Measurements from ENCODE around the gene MTHFR.

The MTHFR gene

DNA sequence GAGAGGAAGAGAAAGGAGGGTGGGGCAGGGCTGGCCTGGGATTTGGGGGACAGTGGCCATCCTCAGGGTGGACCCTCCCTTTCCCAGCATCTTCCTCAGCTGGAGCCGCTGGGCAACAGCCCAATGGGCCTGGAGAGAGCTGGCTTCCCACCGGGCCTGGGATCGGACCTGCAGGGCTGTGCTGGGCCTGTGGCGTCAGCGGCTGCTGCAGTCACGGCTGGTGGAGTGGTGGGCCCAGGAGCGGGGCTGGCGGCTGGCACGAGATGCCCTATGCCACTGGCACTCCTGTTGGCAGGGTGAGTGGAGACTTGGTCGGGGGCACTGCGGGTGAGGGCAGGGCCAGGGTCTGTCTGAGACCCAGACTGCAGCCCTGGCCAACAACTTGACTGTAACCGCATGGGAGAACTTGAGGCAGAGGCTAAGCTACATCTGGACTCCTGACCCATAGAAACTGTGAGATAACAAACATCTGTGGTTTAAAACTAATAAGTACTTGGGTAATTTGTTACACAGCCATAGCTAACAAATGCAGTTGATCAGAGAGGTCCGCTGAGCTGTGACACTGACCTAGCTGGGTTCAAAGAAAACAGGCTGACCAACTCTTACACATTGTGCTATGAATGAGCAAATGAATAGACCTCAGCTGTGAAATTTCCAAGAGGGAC, 25.9 kb downstream of the MTHFR start:
- no peak for DNase-seq

- DNase-seq, result no peak
Measured at GRCh38 chr1:11778844-11779623, 26.7 kb downstream of the MTHFR start.

- DNase-seq, result no peak
Measured at GRCh38 chr1:11778336-11778735, 27.4 kb downstream of the MTHFR start.

- no peak for DNase-seq
Measured at GRCh38 chr1:11777658-11778322, 28.0 kb downstream of the MTHFR start.

DNA sequence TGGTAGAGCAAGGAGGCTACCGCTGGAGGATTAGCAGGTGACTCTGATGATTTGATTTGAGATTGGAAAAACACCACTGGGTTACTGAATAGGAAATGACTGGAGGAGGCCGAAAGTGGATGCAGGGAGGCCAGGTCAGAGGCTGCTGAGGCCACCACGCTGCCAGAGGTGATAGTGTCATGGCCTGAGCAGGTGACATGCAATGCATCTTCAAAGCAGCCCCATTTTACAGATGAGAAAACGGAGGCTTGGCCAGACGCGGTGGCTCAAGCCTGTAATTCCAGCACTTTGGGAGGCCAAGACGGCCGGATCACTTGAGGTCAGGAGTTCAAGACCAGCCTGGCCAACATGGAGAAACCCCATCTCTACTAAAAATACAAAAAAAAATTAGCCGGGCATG, 31.0 kb downstream of the MTHFR start:
- DNase-seq, result no peak

GRCh38 chr1:11772458-11772857, 33.3 kb downstream of the MTHFR start:
- DNase-seq, result no peak

DNA sequence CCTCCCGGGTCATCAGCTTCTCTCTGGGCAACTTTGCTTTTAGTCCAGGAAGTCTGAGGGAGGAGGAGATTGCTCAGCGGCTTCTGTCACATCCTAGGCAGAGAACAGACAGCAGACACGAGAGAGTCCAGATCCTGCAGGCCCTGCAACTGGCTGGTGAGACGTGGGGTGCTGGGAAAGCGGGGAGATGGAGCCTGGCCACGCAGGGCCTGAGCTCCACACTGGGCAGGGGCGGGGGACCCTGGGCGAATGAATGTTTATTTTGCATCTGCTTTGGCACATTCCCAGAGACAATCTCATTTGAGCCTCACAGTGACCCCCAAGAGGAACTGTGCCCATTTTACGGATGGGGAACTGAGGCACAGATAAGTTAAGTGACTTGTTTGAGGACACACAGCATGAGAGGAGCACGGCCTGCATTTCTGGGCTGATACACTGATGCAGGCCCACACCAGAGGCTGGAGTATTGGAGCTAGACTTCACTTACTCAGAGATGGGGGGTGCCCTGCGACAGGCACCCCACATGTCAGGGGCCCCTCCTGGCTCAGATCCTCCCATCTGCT, 34.2 kb downstream of the MTHFR start:
- DNase-seq, result no peak

- no peak for DNase-seq
Measured at GRCh38 chr1:11770011-11770410, 35.8 kb downstream of the MTHFR start.

- DNase-seq, result no peak
Measured at GRCh38 chr1:11769274-11769673, 36.5 kb downstream of the MTHFR start.

DNA sequence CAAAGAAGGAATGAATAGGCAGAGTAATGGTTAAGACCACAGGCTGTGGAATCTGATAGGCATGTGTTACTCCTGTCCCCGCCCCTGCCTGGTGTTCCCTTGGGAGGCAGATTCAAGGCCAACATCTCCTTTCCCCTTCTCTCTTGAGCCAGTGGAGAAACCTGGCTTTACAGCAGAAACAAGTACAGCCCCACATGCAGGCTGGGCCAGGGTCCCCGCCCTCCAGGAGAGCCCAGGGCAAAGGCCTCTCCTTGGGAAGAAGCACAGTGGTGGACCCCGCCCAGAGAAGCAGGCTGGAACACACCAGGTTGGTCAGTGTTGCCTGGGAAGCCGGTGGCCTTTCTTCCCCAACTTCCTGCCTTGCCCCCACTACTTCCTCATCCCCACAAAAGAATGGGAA, 36.9 kb downstream of the MTHFR start:
- no peak for DNase-seq

- DNase-seq, result no peak
Measured at GRCh38 chr1:11767922-11768704, 37.7 kb downstream of the MTHFR start.

GRCh38 chr1:11766429-11766776, 39.4 kb downstream of the MTHFR start:
- no peak for DNase-seq

GRCh38 chr1:11765661-11766428, 39.9 kb downstream of the MTHFR start:
- no peak for DNase-seq

- no peak for DNase-seq
Measured at GRCh38 chr1:11764519-11764918, 41.2 kb downstream of the MTHFR start.

DNA sequence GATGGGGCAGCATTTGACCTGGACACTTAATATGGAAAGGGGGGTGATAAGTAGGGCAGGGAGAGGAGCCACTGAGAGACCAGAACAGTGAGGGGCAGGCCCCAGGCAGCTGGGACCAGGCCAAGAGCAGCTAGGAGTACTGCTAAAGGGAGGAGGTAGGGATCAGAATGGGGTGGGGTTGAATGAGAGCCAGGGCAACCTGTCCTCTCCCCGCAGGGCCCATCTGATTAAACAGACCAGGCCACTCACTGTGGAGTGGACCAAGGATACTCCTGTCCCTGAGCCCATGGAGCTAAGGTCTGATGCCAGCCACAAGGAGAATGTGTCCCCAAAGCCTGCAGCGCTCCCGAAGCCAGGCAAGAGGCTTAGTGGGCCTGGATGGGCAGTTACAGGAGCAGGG, 41.6 kb downstream of the MTHFR start:
- DNase-seq, result no peak

DNA sequence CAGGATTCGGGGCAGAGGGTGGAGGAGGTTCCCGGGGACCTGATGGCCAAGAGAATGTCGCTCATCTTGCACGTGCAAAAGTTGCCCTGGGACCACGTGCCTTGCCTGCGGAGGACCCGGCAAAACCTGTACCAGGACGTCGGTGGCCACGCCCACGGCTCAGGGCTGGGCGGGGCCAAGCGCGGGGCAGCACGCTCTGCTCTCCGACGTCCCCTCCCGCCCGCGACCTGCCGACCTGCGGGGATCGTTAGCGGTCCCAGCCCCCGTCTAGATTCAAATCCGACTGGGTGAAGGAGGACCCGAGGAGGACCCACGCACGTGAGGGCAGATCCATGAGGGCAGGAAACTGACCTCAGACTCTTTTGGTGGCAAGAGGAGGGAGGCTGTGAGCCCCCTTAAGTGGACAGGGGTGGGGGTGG, 43.8 kb downstream of the MTHFR start, which contains the start of gene C1orf167:
TSS of gene C1orf167 (plus strand) at position 206 of the 419 bp plus-strand sequence. CDS start 2,208 bp downstream, outside the sequence.
- no peak for DNase-seq

- DNase-seq, result no peak
Measured at GRCh38 chr1:11761285-11761684, 44.5 kb downstream of the MTHFR start.

GRCh38 chr1:11759791-11760190, 46.0 kb downstream of the MTHFR start:
- no peak for DNase-seq

DNA sequence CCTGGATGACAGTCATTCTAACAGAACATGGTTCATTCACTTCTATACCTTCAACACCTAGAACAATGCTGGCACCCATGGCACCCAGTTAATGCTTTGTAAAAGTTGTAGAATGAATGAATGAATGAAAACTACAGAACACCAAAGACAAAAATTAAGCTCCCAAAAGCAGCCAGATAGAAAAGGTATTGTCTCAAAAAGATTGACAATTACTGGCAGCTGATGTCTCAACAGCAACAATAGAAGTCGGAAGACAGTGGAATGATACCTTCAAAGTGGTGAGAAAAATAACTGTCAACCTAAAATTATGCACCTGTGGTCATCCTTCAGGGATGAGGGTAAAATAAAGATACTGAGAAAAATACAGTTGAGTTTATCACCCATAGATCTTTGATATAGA, 48.7 kb downstream of the MTHFR start:
- no peak for DNase-seq

DNA sequence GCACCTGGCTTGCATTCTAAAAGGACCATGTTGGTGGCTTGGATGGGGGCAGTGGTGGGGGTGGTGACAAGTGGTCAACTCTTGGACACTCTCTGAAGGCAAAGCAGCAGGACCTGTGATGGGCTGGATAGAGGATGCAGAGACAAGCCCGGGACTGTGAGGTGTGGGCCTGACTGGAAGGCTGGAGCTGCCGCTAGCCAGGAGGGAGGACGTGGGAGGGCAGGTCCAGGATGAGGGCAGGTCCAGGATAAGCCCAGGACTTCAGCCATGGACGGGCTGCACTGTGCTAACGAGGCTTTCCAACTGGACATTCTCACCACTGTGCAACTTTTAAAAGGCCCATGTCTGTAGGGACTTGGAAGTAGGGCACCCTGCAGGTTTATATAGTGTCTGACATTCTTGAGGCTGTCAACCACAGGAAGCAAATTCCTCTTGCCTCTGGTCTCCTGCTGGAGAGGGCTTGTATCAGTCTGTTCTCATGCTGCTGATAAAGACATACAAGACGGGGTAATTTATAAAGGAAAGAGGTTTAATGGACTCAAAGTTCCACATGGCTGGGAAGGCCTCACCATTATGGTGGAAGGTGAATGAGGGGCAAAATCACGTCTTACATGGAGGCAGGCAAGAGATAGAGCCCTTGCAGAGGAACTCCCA, 52.1 kb downstream of the MTHFR start:
- no peak for DNase-seq

GRCh38 chr1:11752359-11753088, 53.2 kb downstream of the MTHFR start:
- no peak for DNase-seq
